Measurements from ENCODE around the gene DNAL1. TPM values are rescaled to one million over a fixed set of nuclear protein-coding genes. Genes with fewer than 3 reads are reported as not detected.

Gene DNAL1
- total RNA-seq, 4 donors from 2014 or later: 5.9 to 11.7 (median 8.1) TPM

DNA sequence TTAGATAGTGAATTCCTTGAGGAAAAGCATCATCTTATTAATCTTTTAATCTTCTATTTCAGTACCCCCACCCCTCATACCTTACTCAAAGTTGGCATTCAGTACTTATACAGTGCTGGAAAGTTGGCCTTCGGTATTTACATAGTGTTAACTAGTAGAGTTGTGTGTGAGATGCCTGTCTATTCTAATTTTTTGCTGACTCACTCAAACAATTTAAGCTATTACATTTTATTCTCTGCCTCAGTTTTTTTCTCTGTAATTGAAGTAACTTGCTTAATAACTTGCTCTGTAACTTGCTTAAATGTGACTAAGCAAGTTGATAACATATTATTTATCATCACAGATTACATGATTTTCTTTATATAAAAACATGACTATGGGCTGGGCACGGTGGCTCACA is 20.3 kb downstream of the DNAL1 start:
- TF ChIP-seq, protein P1, sequence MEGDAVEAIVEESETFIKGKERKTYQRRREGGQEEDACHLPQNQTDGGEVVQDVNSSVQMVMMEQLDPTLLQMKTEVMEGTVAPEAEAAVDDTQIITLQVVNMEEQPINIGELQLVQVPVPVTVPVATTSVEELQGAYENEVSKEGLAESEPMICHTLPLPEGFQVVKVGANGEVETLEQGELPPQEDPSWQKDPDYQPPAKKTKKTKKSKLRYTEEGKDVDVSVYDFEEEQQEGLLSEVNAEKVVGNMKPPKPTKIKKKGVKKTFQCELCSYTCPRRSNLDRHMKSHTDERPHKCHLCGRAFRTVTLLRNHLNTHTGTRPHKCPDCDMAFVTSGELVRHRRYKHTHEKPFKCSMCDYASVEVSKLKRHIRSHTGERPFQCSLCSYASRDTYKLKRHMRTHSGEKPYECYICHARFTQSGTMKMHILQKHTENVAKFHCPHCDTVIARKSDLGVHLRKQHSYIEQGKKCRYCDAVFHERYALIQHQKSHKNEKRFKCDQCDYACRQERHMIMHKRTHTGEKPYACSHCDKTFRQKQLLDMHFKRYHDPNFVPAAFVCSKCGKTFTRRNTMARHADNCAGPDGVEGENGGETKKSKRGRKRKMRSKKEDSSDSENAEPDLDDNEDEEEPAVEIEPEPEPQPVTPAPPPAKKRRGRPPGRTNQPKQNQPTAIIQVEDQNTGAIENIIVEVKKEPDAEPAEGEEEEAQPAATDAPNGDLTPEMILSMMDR (IDR thresholded peaks at IDR 0.05; ENCODE audit: low read depth): no peak

DNA sequence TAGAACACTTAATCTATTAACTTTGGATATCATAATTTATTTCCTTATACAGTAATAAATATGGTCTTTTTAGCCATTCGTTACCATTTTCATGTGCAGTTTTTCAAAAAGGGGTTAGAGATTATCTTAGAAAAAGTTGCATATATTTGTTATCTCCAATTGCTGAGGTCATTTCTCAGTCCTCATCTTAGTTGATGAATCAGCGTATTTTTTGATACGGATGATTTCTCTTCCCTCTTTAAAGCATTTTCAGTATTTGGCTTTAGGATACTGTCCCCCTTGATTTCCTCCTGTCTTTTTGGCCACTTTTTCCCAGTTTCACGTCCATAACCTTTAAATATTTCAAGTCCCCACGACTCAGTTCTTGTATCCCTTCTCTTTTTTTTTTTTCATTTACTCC is 21.8 kb downstream of the DNAL1 start:
- TF ChIP-seq, protein P1 (IDR thresholded peaks at IDR 0.05; ENCODE audit: low read depth): no peak

DNA sequence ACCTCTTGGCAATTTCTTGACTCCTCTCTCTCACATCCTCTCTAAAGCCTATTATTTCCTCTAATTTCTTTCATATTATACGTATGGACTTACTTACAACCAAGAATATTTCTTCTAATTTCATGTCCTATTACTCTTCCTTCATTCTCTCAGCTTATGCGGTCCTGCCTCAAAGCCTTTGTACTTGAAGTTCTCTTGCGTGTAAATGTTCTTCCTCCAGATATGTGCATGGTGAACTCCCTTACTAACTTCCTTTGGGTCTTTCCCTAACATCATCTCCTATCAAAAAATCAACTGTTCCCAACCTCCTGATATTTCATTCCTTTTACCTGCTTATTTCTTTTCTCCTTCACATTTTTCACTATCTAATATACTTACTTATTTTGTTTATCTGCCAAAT is 23.1 kb downstream of the DNAL1 start:
- TF ChIP-seq, protein P1 (IDR thresholded peaks at IDR 0.05; ENCODE audit: low read depth): no peak

DNA sequence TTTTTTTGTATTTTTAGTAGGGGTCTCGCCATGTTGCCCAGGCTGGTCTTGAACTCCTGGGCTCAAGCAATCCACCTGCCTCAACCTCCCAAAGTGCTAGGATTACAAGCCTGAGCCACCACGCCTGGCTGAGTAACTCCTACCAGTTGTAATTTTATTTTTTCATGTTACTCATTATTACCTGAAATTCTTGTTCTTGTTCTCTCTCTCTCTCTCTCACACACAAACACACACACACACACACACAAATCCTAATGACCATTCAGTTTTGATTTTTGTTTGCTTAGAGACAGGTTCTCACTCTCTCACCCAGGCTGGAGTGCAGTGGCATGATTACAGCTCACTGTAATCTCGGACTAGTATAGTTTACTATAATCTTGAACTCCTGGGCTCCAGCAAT is 30.2 kb downstream of the DNAL1 start:
- TF ChIP-seq, protein P1 (IDR thresholded peaks at IDR 0.05; ENCODE audit: low read depth): no peak

DNA sequence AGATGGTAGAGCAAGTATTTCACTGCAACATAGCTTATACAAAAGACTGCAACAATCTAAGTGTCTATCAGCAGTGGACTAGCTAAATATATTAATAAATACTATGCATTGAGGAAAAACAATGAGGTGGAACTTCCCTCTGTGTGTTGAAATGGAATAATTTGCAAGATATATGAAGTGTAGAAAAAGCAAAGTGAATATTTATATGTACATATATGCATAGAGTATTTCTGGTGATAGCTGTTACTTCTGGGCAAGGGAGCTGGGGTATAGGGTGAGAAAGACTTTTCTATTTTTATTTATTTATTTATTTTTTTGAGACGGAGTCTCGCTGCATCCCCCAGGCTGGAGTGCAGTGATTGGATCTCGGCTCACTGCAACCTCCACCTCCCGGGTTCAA is 33.9 kb downstream of the DNAL1 start:
- TF ChIP-seq, protein P1 (IDR thresholded peaks at IDR 0.05; ENCODE audit: low read depth): no peak

DNA sequence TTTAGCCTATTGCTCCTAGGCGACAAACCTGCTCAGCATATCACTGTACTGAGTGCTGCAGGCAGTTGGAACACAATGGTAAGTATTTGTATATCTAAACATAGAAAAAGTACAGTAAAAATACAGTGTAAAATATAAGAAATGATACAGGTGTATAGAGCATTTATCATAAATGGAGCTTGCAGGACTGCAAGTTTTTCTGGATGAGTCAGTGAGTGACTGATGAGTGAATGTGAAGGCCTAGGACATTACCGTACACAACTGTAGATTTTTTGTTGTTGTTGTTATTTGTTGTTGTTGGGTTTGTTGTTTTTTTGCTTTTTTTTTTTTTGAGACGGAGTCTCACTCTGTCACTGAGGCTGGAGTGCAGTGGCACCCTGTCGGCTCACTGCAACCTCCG is 36.0 kb downstream of the DNAL1 start:
- TF ChIP-seq, protein P1 (IDR thresholded peaks at IDR 0.05; ENCODE audit: low read depth): no peak

DNA sequence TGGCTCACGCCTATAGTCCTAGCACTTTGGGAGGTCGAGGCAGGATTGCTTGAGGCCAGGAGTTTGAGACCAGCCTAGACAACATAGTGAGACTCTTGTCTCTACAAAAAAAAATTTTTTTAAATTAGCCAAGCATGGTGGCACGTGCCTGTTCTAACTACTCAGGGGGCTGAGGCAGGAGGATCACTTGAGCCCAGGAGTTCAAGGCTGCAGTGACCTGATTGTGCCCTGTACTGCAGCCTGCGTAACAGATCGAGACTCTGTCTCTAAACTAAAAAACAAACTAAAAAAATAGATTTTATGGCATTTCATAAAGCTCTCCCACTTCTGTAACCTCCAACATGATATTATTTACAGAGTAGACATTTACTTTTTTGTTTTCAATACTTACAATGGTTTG is 39.8 kb downstream of the DNAL1 start:
- TF ChIP-seq, protein P1 (IDR thresholded peaks at IDR 0.05; ENCODE audit: low read depth): no peak
